SJSA1 (cell line): ENCODE results near the gene EIF2B1. TPM values are rescaled to one million over a fixed set of nuclear protein-coding genes. Genes with fewer than 3 reads are reported as not detected.
"Not testable (repeated sequence)": the region's sequence is repeated elsewhere in the genome, so short reads cannot be mapped to it uniquely, and the experiment has no call there.

Experiments used
- DNase-seq, 2 experiments: peaks; one replicate each; pipeline ENCODE4 v3.0.0-alpha.2; 2015 to 2020; ENCODE audit warnings: low spot score in 2 of 2, low read depth in 1 of 2
- H3K27ac ChIP-seq: fragments of 250-450 bp; sonication (Bioruptor Pico); 2 replicates; pipeline ENCODE4 v1.5.1; 2020; ENCODE audit warnings: mild to moderate bottlenecking, moderate library complexity
- H3K27me3 ChIP-seq: fragments of 250-450 bp; sonication (Bioruptor Pico); replicated peaks from 2 replicates; pipeline ENCODE4 v1.5.1; 2020; ENCODE audit warnings: mild to moderate bottlenecking, moderate library complexity
- H3K36me3 ChIP-seq: fragments of 250-450 bp; sonication (Bioruptor Pico); 2 replicates; pipeline ENCODE4 v1.5.1; 2020; ENCODE audit warnings: mild to moderate bottlenecking
- H3K4me1 ChIP-seq: fragments of 250-450 bp; sonication (Bioruptor Pico); replicated peaks from 2 replicates; pipeline ENCODE4 v1.6.1; 2021; ENCODE audit warnings: mild to moderate bottlenecking
- H3K4me3 ChIP-seq: fragments of 250-450 bp; sonication (Bioruptor Pico); 2 replicates; pipeline ENCODE4 v1.5.1; 2020; ENCODE audit warnings: mild to moderate bottlenecking
- H3K9me3 ChIP-seq: fragments of 250-450 bp; sonication (Bioruptor Pico); replicated peaks from 2 replicates; pipeline ENCODE4 v1.5.1; 2020; ENCODE audit warnings: mild to moderate bottlenecking
- total RNA-seq: library from RNA; depleted of rRNA; stranded (reverse); fragments of >200 nt; shearing (Covaris generic); gene quantifications from 2 replicates; pipeline ENCODE4 v1.2.3, GENCODE V29; 2014

EIF2B1 gene
- total RNA-seq, 1 experiment from 2014 or later: 71.3 TPM

DNA sequence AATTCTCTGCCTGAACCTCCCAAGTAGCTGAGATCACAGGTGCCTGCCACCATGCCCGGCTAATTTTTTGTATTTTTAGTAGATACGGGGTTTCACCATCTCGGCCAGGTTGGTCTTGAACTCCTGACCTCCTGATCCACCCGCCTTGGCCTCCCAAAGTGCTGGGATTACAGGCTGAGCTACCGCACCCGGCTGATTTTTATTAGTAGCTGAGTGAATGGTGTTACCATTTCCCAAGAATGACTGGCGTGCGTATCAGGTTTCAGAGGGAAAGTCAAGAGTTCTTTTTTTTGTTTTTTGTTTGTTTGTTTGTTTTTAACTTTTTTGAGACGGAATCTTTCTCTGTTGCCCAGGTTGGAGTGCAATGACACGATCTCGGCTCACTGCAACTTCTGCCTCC is 30.0 kb downstream of the EIF2B1 start:
- H3K4me3 ChIP-seq, H3K27me3 ChIP-seq, DNase-seq, H3K27ac ChIP-seq, H3K9me3 ChIP-seq: not testable (repeated sequence)
- Histone ChIP-seq H3K4me1 (peaks cover 14% of the 10 kb centered on the region), H3K36me3 (peaks cover 55% of the 10 kb centered on the region)

DNA sequence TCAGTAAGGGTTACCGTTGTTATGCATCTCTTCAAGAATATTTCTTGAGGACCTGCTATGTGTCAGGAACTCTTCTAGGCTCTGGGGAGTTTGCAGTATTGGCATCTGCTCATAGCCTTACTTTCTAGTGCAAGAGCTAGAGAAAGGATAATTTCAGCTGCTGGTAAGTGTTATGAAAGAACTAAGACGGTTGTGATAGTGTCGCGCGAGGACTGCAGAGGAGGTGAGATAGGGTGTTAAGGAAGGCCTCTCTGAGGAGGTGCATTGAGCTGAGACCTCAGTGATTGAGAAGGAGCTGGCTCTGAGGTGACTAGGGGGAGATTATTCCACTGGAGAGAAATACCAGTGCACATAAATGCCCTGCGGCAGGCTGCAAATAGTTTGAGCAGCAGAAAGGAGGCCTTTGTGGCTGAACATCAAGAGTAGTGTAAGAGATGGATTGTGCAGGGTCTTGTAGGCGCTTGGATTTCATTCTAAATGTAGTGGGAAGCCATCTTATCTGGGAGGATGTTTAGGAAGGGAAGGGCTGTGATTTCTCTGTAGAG is 30.8 kb downstream of the EIF2B1 start:
- H3K4me3 ChIP-seq: peak overlapping the region; percentile 85
- H3K9me3 ChIP-seq: no peaks in the 10 kb centered on the region
- no peak overlapping the region for H3K27ac ChIP-seq
- H3K27me3 ChIP-seq: no peaks in the 10 kb centered on the region; the same call in 1 of the 2 replicates
- peaks cover 57% of the 10 kb centered on the region for H3K36me3 ChIP-seq
- peak in 1 of 2 experiments; percentile 8 for DNase-seq
- H3K4me1 ChIP-seq: peaks cover 14% of the 10 kb centered on the region

DNA sequence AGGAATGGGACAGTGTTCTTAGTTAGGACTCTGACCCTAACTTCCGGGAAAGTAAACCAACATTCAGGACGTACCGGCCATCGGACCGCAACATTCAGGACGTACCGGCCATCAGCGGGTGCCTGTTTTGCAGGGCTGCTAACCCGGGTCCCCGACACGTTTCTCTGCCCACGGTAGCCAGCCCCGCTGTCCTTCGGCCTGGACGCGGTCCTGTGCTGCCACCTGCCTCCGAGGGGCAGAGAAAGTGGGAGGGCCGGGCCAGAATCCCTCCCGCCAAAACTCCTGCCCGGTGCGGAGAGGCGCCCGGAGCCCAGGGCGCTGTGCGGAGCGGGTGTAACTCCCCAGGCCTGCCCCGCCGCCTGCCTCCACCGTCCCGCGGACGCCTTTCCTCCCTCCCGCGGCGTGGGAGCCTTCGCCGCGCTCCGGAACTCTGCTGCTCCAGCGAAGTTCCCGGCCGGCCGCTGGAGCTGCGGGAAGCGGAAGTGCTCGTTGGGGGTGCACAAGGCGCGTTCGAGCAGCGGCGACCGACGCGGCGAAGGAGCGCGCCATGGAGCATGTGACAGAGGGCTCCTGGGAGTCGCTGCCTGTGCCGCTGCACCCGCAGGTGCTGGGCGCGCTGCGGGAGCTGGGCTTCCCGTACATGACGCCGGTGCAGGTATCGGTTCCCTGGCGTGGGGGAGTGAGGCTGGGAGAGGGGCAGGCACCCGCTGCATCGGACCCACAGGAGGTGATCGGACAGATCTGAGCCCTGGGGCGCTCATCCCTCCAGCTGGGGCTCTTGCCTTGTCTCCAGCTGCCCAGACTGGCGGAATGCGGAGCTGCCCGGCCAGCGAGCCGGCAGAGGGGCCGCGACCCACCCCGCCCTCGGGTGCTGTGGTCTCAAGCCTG is 31.6 kb downstream of the EIF2B1 start, which contains the start of gene DDX55:
Gene DDX55 (plus strand): TSS at position 498 of the 888 bp plus-strand sequence. CDS start 50 bp downstream, at position 548.
- peaks cover 14% of the 10 kb centered on the region for H3K4me1 ChIP-seq
- no peaks in the 10 kb centered on the region for H3K9me3 ChIP-seq
- peak; percentile 78 to 88 for DNase-seq
- H3K27me3 ChIP-seq: no peaks in the 10 kb centered on the region; the same call in 1 of the 2 replicates
- H3K4me3 ChIP-seq: peak within 1 kb of the TSS; percentile 85
- H3K36me3 ChIP-seq: peaks cover 57% of the 10 kb centered on the region
- peak within 1 kb of the TSS; percentile 81 for H3K27ac ChIP-seq

DNA sequence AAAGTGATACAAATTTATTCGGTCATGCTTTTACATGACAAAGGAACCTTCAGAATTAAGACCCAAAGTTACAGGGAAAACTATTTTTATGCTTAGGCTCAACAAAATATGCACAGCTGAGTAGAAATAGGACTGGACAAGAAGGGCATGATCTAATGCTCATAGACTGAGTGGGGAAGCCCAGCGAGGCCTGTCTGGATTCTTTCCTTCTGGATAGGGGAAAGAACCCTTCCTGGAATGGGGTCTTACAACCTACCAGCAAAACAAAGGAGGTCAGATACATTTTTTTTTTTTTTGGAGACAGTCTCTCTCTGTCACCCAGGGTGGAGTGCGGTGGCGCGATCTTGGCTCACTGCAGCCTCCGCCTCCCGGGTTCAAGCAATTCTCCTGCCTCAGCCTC is 33.8 kb downstream of the EIF2B1 start:
- no peak for DNase-seq
- H3K4me3 ChIP-seq: no peak overlapping the region
- H3K36me3 ChIP-seq: peaks cover 61% of the 10 kb centered on the region
- H3K4me1 ChIP-seq: peaks cover 14% of the 10 kb centered on the region
- no peak overlapping the region for H3K27ac ChIP-seq
- no peaks in the 10 kb centered on the region; the same call in 1 of the 2 replicates for H3K27me3 ChIP-seq
- no peaks in the 10 kb centered on the region for H3K9me3 ChIP-seq

DNA sequence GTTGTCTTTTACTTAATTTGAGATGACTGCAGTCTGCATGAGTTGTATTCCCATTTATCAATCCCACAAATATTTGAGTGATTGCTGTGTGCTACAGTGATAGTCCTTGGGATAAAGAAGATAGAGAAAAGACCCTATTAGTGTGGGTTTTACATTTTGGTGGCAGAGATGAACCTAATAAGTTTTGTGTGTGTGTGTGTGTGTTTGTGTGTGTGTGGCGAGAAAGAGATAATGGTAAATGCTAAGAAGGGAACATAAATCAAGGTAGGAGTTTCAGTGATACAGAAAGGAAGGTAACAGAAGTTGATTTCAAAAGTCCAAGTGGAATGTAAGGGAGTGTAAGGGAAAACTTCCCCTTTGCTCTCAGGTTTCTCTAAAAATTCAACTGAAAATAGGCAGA is 34.2 kb downstream of the EIF2B1 start:
- no peak overlapping the region for H3K4me3 ChIP-seq
- peaks cover 14% of the 10 kb centered on the region for H3K4me1 ChIP-seq
- H3K27me3 ChIP-seq: no peaks in the 10 kb centered on the region; the same call in 1 of the 2 replicates
- no peak for DNase-seq
- no peak overlapping the region for H3K27ac ChIP-seq
- H3K9me3 ChIP-seq: no peaks in the 10 kb centered on the region
- peaks cover 60% of the 10 kb centered on the region for H3K36me3 ChIP-seq

DNA sequence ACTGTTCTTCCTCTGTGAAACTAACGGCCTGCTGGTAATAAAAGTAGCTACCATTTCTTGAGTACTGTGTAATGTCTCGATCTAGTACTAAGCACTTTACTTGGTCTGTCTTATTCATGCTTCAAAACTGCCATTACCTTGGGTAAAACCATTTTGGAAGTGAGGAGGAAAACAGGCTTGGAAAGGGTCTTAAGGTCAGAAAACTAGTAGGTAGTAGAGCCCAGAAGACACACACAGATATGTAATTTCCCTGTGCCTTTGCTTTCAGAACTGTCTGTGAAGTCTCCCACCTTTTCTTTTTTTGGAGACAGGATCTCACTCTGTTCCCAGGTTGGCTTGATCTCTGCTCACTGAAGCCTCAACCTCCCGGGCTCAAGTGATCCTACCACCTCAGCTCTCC is 35.0 kb downstream of the EIF2B1 start:
- Histone ChIP-seq H3K4me1 (peaks cover 11% of the 10 kb centered on the region), H3K27me3 (no peaks in the 10 kb centered on the region; the same call in 1 of the 2 replicates), H3K4me3 (no peak overlapping the region), H3K9me3 (no peaks in the 10 kb centered on the region), H3K27ac (no peak overlapping the region), H3K36me3 (peaks cover 57% of the 10 kb centered on the region)
- DNase-seq: no peak

DNA sequence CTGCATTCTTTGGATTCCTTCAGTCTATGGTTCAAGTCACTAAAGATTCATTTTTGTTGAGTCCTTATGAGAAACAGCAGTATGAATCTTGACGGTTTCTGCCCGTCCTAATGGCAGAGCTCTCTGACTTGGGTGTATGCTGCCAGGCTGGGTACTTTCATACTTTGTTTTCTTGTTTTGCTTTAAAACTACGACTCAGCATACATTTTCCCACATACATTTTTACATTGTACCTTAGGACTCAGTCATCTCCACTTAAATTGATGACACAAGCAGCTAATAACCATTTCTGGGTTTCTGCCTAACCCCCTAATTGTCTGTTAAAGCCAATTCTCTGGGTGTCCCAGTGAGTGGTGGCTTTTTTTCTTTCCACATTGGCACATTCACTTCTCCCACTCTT is 36.4 kb downstream of the EIF2B1 start:
- peaks cover 4% of the 10 kb centered on the region for H3K4me1 ChIP-seq
- no peak overlapping the region for H3K4me3 ChIP-seq
- DNase-seq: no peak
- no peak overlapping the region for H3K27ac ChIP-seq
- H3K9me3 ChIP-seq: no peaks in the 10 kb centered on the region
- no peaks in the 10 kb centered on the region; the same call in 1 of the 2 replicates for H3K27me3 ChIP-seq
- peaks cover 66% of the 10 kb centered on the region for H3K36me3 ChIP-seq

DNA sequence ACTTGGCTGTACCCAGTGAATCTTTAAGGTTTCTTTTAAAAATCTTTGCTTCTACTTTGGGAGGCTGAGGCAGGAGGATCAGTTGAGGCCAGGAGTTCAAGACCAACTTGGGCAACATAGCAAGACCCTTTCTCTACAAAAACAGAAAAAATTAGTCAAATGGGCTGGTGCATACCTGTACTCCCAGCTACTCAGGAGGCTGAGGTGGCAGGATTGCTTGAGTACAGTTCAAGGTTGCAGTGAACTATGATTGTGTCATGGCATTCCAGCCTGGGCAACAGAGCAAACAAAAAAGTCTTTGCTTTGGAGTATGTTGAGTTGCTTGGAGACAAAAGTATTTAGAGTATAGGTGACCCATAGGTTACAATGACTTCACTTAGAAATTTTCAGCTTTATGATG is 37.8 kb downstream of the EIF2B1 start:
- H3K36me3 ChIP-seq: peaks cover 74% of the 10 kb centered on the region
- no peaks in the 10 kb centered on the region for H3K4me1 ChIP-seq
- no peak overlapping the region for H3K4me3 ChIP-seq
- H3K9me3 ChIP-seq: no peaks in the 10 kb centered on the region
- H3K27me3 ChIP-seq: no peaks in the 10 kb centered on the region; the same call in 1 of the 2 replicates
- DNase-seq: no peak
- no peak overlapping the region for H3K27ac ChIP-seq

DNA sequence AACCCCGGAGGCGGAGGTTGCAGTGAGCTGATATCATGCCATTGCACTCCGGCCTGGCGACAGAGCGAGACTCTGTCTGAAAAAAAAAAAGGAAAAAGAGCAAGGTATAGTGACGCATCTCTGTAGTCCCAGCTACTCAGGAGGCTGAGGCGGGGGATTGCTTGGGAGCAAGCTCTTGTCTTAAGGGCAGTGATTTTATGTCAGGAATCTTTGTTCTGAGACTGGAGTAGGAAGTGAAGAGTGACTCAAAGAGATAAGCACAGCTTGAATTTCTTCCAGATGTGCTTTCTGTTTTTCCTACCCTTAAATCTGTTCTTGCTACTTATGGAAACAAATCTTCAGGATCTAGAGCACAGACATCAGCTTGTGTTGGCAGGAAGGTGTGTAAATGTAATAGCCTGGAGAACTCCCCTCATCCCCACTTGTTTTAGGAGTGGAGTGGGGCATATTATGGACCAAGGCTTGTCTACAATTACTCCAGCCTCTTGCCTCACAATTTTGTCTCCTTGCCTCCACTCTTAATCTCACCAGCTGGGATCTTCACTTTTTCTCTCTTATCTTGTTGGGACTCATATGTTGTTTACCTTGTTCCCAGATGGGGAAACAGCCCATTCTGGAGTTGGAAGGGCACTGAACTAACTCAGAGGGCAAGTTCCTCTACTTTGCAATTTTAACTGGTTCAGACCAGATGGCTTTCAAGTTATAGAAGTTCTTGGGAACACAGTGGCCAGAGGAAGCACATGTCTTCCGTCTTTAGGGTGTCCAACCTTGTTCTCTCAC is 41.6 kb downstream of the EIF2B1 start:
- Histone ChIP-seq H3K4me1 (no peaks in the 10 kb centered on the region), H3K9me3 (no peaks in the 10 kb centered on the region), H3K36me3 (peaks cover 91% of the 10 kb centered on the region), H3K27ac (no peak overlapping the region), H3K27me3 (no peaks in the 10 kb centered on the region), H3K4me3 (no peak overlapping the region)
- DNase-seq: no peak

DNA sequence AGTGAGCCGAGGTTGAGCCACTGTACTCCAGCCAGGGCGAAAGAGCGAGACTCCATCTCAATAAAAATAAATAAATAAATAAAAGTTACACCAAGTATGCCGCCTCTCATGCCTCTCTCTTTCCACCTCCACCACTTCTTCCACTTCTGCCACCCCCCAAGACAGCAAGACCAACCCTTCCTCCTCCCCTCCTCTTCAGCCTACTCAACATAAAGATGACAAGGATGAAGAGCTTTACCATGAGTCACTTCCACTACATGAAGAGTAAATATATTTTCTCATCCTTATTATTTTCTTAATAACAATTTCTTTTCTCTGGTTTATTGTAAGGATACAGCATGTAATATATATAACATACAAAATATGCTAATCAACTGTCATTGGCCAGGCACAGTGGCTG is 52.7 kb downstream of the EIF2B1 start:
- no peak overlapping the region for H3K4me3 ChIP-seq
- peaks cover 17% of the 10 kb centered on the region for H3K4me1 ChIP-seq
- no peak overlapping the region for H3K27ac ChIP-seq
- no peak for DNase-seq
- peaks cover 19% of the 10 kb centered on the region for H3K36me3 ChIP-seq
- H3K9me3 ChIP-seq: no peaks in the 10 kb centered on the region
- no peaks in the 10 kb centered on the region for H3K27me3 ChIP-seq

DNA sequence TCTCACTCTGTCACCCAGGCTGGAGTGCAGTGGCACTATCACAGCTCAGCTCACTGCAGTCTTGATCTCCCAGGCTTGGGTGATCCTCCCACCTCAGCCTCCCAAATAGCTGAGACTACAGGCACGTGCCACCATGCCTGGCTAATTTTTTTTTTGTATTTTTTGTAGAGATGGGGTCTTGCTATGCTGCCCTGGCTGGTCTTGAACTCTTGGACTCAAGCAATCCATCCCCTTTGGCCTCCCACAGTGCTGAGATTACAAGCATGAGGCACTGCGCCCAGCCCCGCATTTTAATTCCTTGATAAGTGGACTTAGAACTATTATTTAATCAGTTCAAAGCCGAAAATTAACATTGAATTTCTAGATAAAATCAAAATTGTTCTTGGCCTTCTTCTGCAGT is 54.7 kb downstream of the EIF2B1 start:
- H3K9me3 ChIP-seq, H3K27me3 ChIP-seq, DNase-seq, H3K36me3 ChIP-seq, H3K27ac ChIP-seq, H3K4me3 ChIP-seq: not testable (repeated sequence)
- 0 out of 2 replicates have a peak, but pooled peaks cover 10% of the 10 kb centered on the region for H3K4me1 ChIP-seq

DNA sequence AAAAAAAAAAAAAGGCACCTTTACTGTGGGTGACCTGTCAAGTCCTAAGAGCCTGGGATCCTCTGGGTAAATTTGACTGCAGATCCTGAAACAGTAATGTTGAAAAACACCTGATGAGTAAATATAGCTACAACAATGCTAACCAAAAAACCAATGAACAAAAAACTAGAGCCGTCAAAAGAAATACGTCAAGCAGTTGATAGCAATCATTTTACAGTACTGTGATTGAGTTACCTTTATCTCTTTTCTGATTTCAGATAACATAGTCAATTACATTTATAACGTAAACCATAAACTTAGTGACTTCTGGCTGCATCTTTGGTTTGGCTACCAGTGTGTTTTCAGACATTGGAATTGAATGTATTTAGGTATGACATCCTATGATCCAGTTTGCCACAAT is 55.2 kb downstream of the EIF2B1 start:
- DNase-seq: no peak
- Histone ChIP-seq H3K27ac (no peak overlapping the region), H3K4me1 (0 out of 2 replicates have a peak, but pooled peaks cover 10% of the 10 kb centered on the region), H3K4me3 (no peak overlapping the region), H3K9me3 (no peaks in the 10 kb centered on the region), H3K27me3 (no peaks in the 10 kb centered on the region), H3K36me3 (0 out of 2 replicates have a peak, but pooled peaks cover 2% of the 10 kb centered on the region)

DNA sequence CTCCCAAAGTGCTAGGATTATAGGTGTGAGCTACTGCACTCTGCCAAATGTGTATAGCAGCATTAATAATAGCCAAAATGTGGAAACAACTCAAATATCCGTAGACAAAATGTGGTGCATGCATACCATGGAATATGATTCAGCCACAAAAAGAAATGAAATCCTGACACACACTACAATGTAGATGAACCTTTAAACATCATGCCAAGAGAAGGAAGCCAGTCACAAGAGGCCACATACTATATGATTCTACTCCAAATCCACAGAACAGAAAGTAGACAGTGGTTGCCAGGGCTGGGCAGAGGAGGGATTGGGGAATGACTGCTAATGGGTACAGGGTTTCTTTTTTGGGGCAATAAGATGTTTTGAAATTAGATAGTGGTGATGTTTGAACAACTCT is 56.9 kb downstream of the EIF2B1 start:
- no peak overlapping the region for H3K4me3 ChIP-seq

More for the DNA sequence above, 56.9 kb downstream of the EIF2B1 start:
- Histone ChIP-seq H3K27ac (no peak overlapping the region), H3K9me3 (no peaks in the 10 kb centered on the region), H3K36me3 (0 out of 2 replicates have a peak, but pooled peaks cover 2% of the 10 kb centered on the region), H3K27me3 (no peaks in the 10 kb centered on the region), H3K4me1 (no peaks in the 10 kb centered on the region)
- no peak for DNase-seq
